AG20443 (cell line): ENCODE results near the gene MYO5A.
"Not testable (repeated sequence)": the region's sequence is repeated elsewhere in the genome, so short reads cannot be mapped to it uniquely, and the experiment has no call there.

Experiments used
- DNase-seq: peaks from one replicate; pipeline ENCODE4 v3.0.0; 2012; ENCODE audit warnings: low spot score, mixed read lengths

Gene MYO5A

DNA sequence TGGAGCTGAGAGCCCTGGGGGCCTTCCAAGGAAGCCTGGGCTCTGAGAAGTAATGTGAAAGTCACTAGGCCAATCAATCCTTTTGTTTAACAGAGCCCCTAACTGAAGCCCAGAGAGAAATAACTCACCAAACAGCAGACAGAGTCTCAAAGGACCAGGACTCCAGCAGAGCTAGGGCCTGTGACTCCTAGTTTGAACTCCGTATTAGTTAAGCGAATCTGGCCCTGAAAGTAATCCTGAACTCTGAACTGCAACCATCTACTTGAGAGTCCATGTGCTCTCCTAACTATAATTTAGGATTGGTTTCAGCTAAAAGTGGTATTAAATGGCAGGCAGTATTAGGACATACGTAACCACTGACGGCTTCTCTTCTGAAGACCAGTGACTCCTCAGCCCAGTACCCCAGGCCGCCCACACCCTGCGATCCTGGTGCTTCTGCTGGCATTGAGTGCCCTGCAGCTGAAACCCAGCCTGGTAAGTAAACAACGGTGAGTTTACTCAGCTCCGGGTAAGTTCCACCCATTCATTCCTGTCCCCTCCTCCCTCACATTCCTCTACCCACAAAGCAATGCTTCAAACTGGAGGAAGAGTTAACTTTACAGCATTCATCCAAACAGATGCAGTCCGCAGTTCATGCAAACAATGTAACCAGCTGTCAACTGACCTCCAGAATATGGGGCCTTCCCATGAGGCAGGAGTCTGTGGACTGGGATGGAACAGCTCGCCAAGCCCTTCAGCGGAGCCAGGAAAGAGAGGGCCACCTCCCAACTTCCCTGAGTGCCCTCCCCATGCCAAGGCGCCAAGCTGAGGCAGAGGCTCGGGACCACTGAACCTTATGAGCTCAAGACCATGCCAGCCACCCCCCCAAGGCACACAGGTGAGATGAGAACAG lies 240.4 kb downstream of the MYO5A start:
- no peak for DNase-seq

- DNase-seq: no peak
Observed at GRCh38 chr15:52287114-52287513, 241.6 kb downstream of the MYO5A start.

DNA sequence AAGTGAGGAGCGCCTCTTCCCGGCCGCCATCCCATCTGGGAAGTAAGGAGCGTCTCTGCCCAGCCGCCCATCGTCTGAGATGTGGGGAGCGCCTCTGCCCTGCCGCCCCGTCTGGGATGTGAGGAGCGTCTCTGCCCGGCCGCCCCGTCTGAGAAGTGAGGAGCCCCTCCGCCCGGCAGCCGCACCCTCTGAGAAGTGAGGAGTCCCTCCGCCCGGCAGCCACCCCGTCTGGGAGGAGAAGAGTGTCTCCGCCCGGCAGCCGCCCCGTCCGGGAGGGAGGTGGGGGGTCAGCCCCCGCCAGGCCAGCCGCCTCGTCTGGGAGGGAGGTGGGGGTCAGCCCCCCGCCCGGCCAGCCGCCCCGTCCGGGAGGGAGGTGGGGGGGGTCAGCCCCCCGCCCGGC lies 242.7 kb downstream of the MYO5A start:
- DNase-seq: not testable (repeated sequence)

- DNase-seq: no peak
Observed at GRCh38 chr15:52284164-52284563, 244.5 kb downstream of the MYO5A start.

DNA sequence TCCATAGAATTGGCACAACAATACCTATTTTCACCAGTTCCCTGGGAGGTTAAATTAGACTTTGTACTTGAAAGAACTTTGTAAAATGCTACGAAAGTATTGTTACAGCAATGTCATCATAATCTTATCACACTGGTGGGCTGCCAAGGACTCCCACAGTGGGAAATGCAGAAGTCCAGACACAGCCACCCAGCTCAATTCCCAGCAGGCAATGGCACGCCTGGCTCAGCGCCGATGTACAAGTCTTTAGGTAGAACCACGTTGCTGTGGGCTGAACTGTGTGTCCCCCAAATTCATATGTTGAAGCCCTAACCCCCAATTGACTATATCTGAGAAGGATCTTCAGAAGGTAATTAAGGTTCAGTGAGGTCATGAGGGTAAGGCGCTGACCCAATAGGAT lies 245.4 kb downstream of the MYO5A start:
- no peak for DNase-seq

GRCh38 chr15:52282418-52282817 lies 246.3 kb downstream of the MYO5A start:
- DNase-seq: no peak

DNA sequence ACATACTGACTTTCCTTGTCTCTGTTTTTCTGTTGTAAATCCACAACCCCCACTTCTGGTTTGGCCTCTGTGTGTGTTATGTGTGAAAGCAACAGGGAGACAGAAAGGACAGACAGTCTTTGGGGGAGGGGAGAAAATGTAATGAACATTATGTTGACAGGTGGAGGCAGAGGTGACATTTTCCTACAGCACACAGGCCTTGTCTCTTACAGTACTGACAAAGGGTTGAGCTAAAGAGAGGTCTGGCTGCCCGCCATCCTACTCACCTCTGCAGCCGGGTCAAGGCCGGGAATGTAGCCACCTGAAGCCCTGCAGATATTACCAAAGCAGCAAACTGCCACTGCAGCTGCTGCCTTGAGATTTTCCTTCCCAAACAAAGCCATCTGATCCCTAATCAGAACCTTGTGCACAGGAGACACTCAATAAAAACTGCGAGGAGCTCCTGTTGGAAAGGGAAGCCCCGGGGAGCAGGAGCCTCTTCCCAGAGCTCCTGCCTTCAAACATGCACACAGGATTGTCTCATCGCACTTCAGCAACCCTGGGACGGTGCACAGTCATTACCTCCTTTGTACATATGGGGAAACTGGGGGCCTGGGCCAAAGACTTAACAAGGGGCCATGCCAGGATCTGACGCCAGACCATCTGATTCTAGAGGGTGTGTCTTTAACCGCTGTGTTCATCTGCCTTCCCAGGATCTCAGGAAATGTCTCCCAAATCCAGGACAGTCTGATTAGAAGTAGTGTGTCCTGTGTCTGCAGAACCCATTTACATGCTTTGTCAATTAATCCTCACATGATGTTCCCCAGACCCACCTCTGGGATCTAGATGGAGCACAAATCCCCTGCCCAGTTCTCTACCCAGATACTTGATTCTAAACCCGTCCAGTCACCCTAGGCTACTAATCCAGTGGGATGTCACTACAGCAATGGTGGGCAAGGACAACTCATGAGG lies 247.3 kb downstream of the MYO5A start:
- DNase-seq: no peak

GRCh38 chr15:52280326-52281084 lies 248.2 kb downstream of the MYO5A start:
- DNase-seq: no peak

- DNase-seq: no peak
Observed at GRCh38 chr15:52278636-52279367, 249.9 kb downstream of the MYO5A start.

- DNase-seq: no peak
Observed at GRCh38 chr15:52278135-52278534, 250.5 kb downstream of the MYO5A start.

DNA sequence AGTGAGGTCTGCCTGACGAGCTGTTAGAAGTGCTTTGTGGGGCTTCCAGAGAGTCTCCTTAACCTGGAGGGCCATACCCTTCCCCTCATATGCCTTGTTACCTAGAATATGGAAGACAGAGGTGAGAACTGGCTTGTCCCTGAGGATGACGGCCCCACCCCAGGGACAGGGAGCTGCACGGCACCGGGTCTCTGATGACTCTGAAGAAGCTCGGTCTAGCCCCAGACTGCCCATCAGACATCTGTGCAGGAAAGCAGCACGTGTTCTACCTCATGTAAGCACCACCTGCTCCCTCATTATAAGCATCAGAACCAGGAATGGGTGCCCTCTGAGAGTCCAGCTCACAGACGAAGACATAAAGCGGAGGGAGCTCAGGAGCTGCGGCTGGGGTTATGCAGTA lies 251.1 kb downstream of the MYO5A start:
- DNase-seq: no peak

GRCh38 chr15:52276256-52276770 lies 252.4 kb downstream of the MYO5A start:
- DNase-seq: no peak

DNA sequence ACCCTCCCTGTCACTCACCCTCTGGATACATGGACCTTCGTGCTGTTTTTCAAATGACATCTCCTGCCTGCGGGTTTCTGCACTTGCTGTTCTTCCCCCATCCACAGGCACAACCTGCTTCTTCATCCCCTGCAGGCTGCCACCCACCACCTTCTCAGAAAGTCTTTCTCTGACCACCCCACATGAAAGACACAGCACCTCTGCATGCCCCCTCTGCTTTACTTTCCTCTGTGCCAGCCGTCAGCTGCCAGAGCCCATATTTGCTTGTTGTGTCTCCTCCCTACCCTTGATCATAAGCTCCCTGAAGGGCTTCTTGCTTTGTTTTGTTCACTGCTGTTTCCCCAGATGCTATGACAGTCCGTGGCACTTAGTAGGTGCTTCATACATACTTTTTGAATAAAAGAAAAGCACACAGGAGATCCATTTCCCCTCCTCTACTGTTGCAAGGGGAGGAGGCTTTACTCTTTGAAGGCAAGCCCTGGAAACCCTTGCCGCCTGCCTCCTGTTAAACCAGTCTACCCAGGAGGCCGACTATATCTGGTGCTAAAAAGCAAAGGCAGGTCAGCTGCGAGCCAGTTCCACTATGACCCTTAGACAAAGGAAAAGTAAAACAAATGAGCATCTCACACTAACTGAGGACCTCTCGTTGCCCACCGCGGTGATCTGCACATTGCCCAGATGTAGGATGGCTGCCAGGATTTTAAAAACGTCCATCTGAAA lies 265.0 kb downstream of the MYO5A start:
- DNase-seq: no peak

DNA sequence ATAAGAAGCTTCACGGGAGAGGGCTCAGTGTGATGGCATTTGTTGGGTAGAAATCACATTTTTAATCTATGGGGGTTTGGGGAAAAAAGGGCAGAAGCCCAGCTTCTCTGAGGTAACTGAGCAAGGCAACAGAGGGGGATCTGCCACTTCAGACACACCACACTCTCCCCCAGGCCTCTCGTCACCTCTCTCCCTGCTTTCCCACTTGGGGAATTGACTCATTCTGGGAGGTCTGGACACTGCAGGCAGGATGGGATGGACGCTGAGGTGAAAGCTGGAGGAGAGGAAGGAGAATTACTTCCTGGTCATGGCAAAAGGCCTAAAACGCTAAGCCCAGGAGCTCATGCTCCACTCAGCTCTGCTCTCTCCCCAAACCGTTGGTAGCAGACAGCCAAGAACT lies 266.3 kb downstream of the MYO5A start:
- DNase-seq: no peak

DNA sequence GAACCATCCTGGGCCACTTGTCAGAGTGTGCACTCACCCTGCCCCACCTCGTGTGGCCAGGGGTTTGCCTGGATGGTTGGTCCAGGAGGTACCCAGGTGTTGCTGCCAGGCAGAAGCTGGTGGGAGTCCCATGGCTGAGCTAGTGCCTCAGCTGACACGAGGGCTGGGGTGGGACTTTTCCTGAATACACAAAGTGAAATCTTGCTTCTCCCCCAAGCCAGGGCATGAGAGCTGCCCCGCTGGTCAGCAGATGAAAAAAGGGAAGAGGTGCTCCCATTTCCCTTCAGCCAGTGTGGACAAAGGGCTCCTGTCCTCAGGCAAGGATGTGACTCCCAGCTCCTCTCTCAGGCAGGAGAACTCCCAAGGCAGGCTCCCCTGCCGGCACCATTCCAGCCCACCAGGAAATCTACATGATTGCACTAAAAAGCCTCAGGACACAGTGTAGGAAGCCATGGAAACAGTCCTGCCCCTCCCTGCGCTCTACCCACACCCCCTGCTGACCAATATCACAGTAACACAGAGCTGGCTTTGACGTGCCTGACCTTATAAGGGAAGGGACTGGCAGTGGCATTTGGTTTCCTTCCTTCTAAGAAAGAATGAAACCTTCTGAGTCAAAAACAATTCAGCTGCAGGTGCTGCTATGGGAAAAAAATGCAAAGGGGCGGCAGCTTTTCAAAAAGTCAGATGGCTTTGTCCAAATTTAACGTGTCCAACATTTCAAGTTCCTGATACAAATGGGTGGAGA lies 267.0 kb downstream of the MYO5A start:
- peak; percentile 88 for DNase-seq

- no peak for DNase-seq
Observed at GRCh38 chr15:52261026-52261425, 267.7 kb downstream of the MYO5A start.

- DNase-seq: no peak
Observed at GRCh38 chr15:52259503-52259902, 269.2 kb downstream of the MYO5A start.

GRCh38 chr15:52258461-52258860 lies 270.2 kb downstream of the MYO5A start:
- DNase-seq: no peak

GRCh38 chr15:52257734-52258062 lies 271.0 kb downstream of the MYO5A start:
- DNase-seq: peak; percentile 77
